Stimulated activated naive CD8-positive, alpha-beta T cell treated with anti-CD3 and anti-CD28 coated beads, Interleukin-15, Interleukin-2, amounts not matched to agents 100 U/mL and 50 U/mL, for 24 hours (primary cell): Measurements from ENCODE around the gene ATAD2B.
"Not testable (repeated sequence)": the region's sequence is repeated elsewhere in the genome, so short reads cannot be mapped to it uniquely, and the experiment has no call there.

Experiments used
- ATAC-seq: fragments of 150-1000 bp; cut with Tn5 transposase; one replicate; pipeline ENCODE4 v1.10.0; 2021
- DNase-seq: peaks from one replicate; pipeline ENCODE4 v3.0.0; 2021

Gene ATAD2B

GRCh38 chr2:23926750-23927571 is at the start of gene ATAD2B:
ATAD2B (minus strand) TSS chr2:23927123; CDS start chr2:23926770, 353 bp downstream.
- peak; percentile 89 for ATAC-seq
- peak; percentile 96 for DNase-seq

GRCh38 chr2:23967846-23968245 is 40.9 kb upstream of the ATAD2B start:
- no peak for ATAC-seq
- no peak for DNase-seq

- no peak for ATAC-seq
Measured at GRCh38 chr2:23954325-23955014, 27.5 kb upstream of the ATAD2B start.

GRCh38 chr2:23953625-23954024 is 26.7 kb upstream of the ATAD2B start:
- ATAC-seq = no peak

More at GRCh38 chr2:23954325-23955014, 27.5 kb upstream of the ATAD2B start:
- no peak for DNase-seq

GRCh38 chr2:23952558-23952957 is 25.6 kb upstream of the ATAD2B start:
- not testable (repeated sequence) for DNase-seq, ATAC-seq

More at GRCh38 chr2:23953625-23954024, 26.7 kb upstream of the ATAD2B start:
- DNase-seq = no peak

- no peak for ATAC-seq
- no peak for DNase-seq
Measured at GRCh38 chr2:23947350-23947749, 20.4 kb upstream of the ATAD2B start.

- no peak for DNase-seq
Measured at GRCh38 chr2:23944976-23945375, 18.1 kb upstream of the ATAD2B start.

GRCh38 chr2:23944527-23944926 is 17.6 kb upstream of the ATAD2B start:
- ATAC-seq = no peak
- no peak for DNase-seq

More at GRCh38 chr2:23944976-23945375, 18.1 kb upstream of the ATAD2B start:
- no peak for ATAC-seq

GRCh38 chr2:23943666-23944065 is 16.7 kb upstream of the ATAD2B start:
- no peak for ATAC-seq
- DNase-seq = no peak

GRCh38 chr2:23941644-23942043 is 14.7 kb upstream of the ATAD2B start:
- no peak for DNase-seq
- ATAC-seq = no peak

GRCh38 chr2:23940718-23941620 is 14.0 kb upstream of the ATAD2B start:
- ATAC-seq (peak; percentile 59), DNase-seq (no peak)

GRCh38 chr2:23939987-23940717 is 13.2 kb upstream of the ATAD2B start, which contains the start of gene UBXN2A:
UBXN2A (plus strand) TSS chr2:23940463; CDS start chr2:23958315, 17,852 bp downstream.
- peak; percentile 93 for ATAC-seq
- peak; percentile 81 for DNase-seq

GRCh38 chr2:23934259-23934658 is 7.3 kb upstream of the ATAD2B start:
- ATAC-seq = no peak
- no peak for DNase-seq

GRCh38 chr2:23926290-23926749 is 603 bp downstream of the ATAD2B start:
- ATAC-seq = peak; percentile 10
- DNase-seq = peak; percentile 50

GRCh38 chr2:23925702-23926289 is 1.1 kb downstream of the ATAD2B start:
- peak; percentile 72 for ATAC-seq
- peak; percentile 64 for DNase-seq

GRCh38 chr2:23924589-23925359 is 2.1 kb downstream of the ATAD2B start:
- no peak for DNase-seq
- no peak for ATAC-seq

GRCh38 chr2:23918837-23919489 is 8.0 kb downstream of the ATAD2B start:
- no peak for ATAC-seq

GRCh38 chr2:23916727-23917405 is 10.1 kb downstream of the ATAD2B start:
- peak; percentile 13 for DNase-seq
- ATAC-seq = peak; percentile 72

More at GRCh38 chr2:23918837-23919489, 8.0 kb downstream of the ATAD2B start:
- no peak for DNase-seq

GRCh38 chr2:23915327-23915726 is 11.6 kb downstream of the ATAD2B start:
- ATAC-seq (no peak), DNase-seq (no peak)
